Measurements from ENCODE around the gene KMT2C. TPM values are rescaled to one million over a fixed set of nuclear protein-coding genes. Genes with fewer than 3 reads are reported as not detected.
"Not testable (repeated sequence)": the region's sequence is repeated elsewhere in the genome, so short reads cannot be mapped to it uniquely, and the experiment has no call there.

KMT2C gene
- total RNA-seq, 2 experiments from 2014 or later = 95.5 to 102 TPM

- POLR2A ChIA-PET = no interaction called here
- Mint-ChIP-seq H3K27me3 (no peaks in the 10 kb centered on the region), H3K27ac (no peak overlapping the region), H3K9me3 (no peaks in the 10 kb centered on the region), H3K4me3 (no peak overlapping the region), H3K36me3 (peaks cover 30% of the 10 kb centered on the region), H3K4me1 (peaks cover 5% of the 10 kb centered on the region)
- DNase-seq (no peak), ATAC-seq (ENCODE audit: low read depth) (no peak)
These were observed 106.3 kb downstream of the KMT2C start for GRCh38 chr7:152329469-152329868.

- Mint-ChIP-seq H3K4me3 (no peak overlapping the region), H3K4me1 (peaks cover 1% of the 10 kb centered on the region), H3K27ac (no peak overlapping the region), H3K9me3 (no peaks in the 10 kb centered on the region), H3K27me3 (no peaks in the 10 kb centered on the region), H3K36me3 (peaks cover 37% of the 10 kb centered on the region)
- DNase-seq = no peak
- POLR2A ChIA-PET = no interaction called here
- no peak for ATAC-seq (ENCODE audit: low read depth)
These were observed 107.6 kb downstream of the KMT2C start for GRCh38 chr7:152328234-152328633.

GRCh38 chr7:152315845-152316244, 120.0 kb downstream of the KMT2C start:
- Mint-ChIP-seq H3K9me3 (peaks cover 3% of the 10 kb centered on the region), H3K27me3 (no peaks in the 10 kb centered on the region), H3K4me3 (no peak overlapping the region), H3K4me1 (peaks cover 4% of the 10 kb centered on the region), H3K27ac (no peak overlapping the region), H3K36me3 (peaks cover 31% of the 10 kb centered on the region)
- DNase-seq (no peak), ATAC-seq (ENCODE audit: low read depth) (no peak)
- POLR2A ChIA-PET = no interaction called here

GRCh38 chr7:152313831-152314604, 121.8 kb downstream of the KMT2C start:
- peaks cover 4% of the 10 kb centered on the region for H3K4me1 Mint-ChIP-seq
- no peak overlapping the region for H3K4me3 Mint-ChIP-seq
- no peaks in the 10 kb centered on the region for H3K27me3 Mint-ChIP-seq
- H3K36me3 Mint-ChIP-seq = peaks cover 28% of the 10 kb centered on the region
- POLR2A ChIA-PET = no interaction called here
- no peak overlapping the region for H3K27ac Mint-ChIP-seq
- no peak for ATAC-seq (ENCODE audit: low read depth)
- no peak for DNase-seq
- no peaks in the 10 kb centered on the region for H3K9me3 Mint-ChIP-seq

- DNase-seq (no peak), ATAC-seq (ENCODE audit: low read depth) (no peak)
- Mint-ChIP-seq H3K36me3 (peaks cover 29% of the 10 kb centered on the region), H3K4me3 (no peak overlapping the region), H3K4me1 (peaks cover 4% of the 10 kb centered on the region), H3K27ac (no peak overlapping the region), H3K9me3 (no peaks in the 10 kb centered on the region), H3K27me3 (no peaks in the 10 kb centered on the region)
- POLR2A ChIA-PET = no interaction called here
These were observed 122.6 kb downstream of the KMT2C start for GRCh38 chr7:152313217-152313616.

GRCh38 chr7:152312316-152312715, 123.5 kb downstream of the KMT2C start:
- POLR2A ChIA-PET = no interaction called here
- no peaks in the 10 kb centered on the region for H3K9me3 Mint-ChIP-seq
- DNase-seq (no peak), ATAC-seq (ENCODE audit: low read depth) (no peak)
- no peaks in the 10 kb centered on the region for H3K27me3 Mint-ChIP-seq
- H3K4me1 Mint-ChIP-seq = peaks cover 4% of the 10 kb centered on the region
- no peak overlapping the region for H3K27ac Mint-ChIP-seq
- no peak overlapping the region for H3K4me3 Mint-ChIP-seq
- H3K36me3 Mint-ChIP-seq = peaks cover 32% of the 10 kb centered on the region

- ATAC-seq (ENCODE audit: low read depth) = no peak
- Mint-ChIP-seq H3K4me3 (no peak overlapping the region), H3K27ac (no peak overlapping the region), H3K27me3 (no peaks in the 10 kb centered on the region), H3K4me1 (peaks cover 6% of the 10 kb centered on the region), H3K9me3 (no peaks in the 10 kb centered on the region), H3K36me3 (peaks cover 46% of the 10 kb centered on the region)
- POLR2A ChIA-PET = no interaction called here
- DNase-seq = no peak
These were observed 127.9 kb downstream of the KMT2C start for GRCh38 chr7:152307902-152308301.

- DNase-seq; H3K27ac Mint-ChIP-seq; H3K27me3 Mint-ChIP-seq; H3K4me1 Mint-ChIP-seq; ATAC-seq (ENCODE audit: low read depth); H3K4me3 Mint-ChIP-seq; POLR2A ChIA-PET: not testable (repeated sequence)
- Mint-ChIP-seq H3K9me3 (peaks cover 11% of the 10 kb centered on the region), H3K36me3 (peaks cover 51% of the 10 kb centered on the region)
These were observed 136.2 kb downstream of the KMT2C start for GRCh38 chr7:152299542-152300143.

GRCh38 chr7:152292897-152293296, 142.9 kb downstream of the KMT2C start:
- H3K9me3 Mint-ChIP-seq = peaks cover 11% of the 10 kb centered on the region
- no peak overlapping the region for H3K4me3 Mint-ChIP-seq
- DNase-seq = no peak
- H3K27me3 Mint-ChIP-seq = no peaks in the 10 kb centered on the region
- POLR2A ChIA-PET = no interaction called here
- H3K4me1 Mint-ChIP-seq = peaks cover 1% of the 10 kb centered on the region
- ATAC-seq (ENCODE audit: low read depth) = no peak
- peaks cover 46% of the 10 kb centered on the region for H3K36me3 Mint-ChIP-seq
- H3K27ac Mint-ChIP-seq = no peak overlapping the region

GRCh38 chr7:152286972-152287371, 148.8 kb downstream of the KMT2C start:
- H3K27me3 Mint-ChIP-seq; H3K9me3 Mint-ChIP-seq; POLR2A ChIA-PET; ATAC-seq (ENCODE audit: low read depth); H3K4me1 Mint-ChIP-seq; H3K4me3 Mint-ChIP-seq; DNase-seq; H3K27ac Mint-ChIP-seq: not testable (repeated sequence)
- peaks cover 19% of the 10 kb centered on the region for H3K36me3 Mint-ChIP-seq

- POLR2A ChIA-PET; H3K27me3 Mint-ChIP-seq; H3K9me3 Mint-ChIP-seq; DNase-seq; H3K4me1 Mint-ChIP-seq; ATAC-seq (ENCODE audit: low read depth); H3K4me3 Mint-ChIP-seq; H3K27ac Mint-ChIP-seq: not testable (repeated sequence)
- peaks cover 19% of the 10 kb centered on the region for H3K36me3 Mint-ChIP-seq
These were observed 149.6 kb downstream of the KMT2C start for GRCh38 chr7:152286219-152286618.

- H3K9me3 Mint-ChIP-seq; H3K27me3 Mint-ChIP-seq; H3K4me3 Mint-ChIP-seq; POLR2A ChIA-PET; DNase-seq; H3K27ac Mint-ChIP-seq; ATAC-seq (ENCODE audit: low read depth); H3K4me1 Mint-ChIP-seq: not testable (repeated sequence)
- H3K36me3 Mint-ChIP-seq = peaks cover 17% of the 10 kb centered on the region
These were observed 150.8 kb downstream of the KMT2C start for GRCh38 chr7:152284998-152285397.

- ATAC-seq (ENCODE audit: low read depth); POLR2A ChIA-PET; H3K27ac Mint-ChIP-seq; H3K4me1 Mint-ChIP-seq; H3K27me3 Mint-ChIP-seq; DNase-seq; H3K4me3 Mint-ChIP-seq; H3K9me3 Mint-ChIP-seq: not testable (repeated sequence)
- H3K36me3 Mint-ChIP-seq = peaks cover 11% of the 10 kb centered on the region
These were observed 158.1 kb downstream of the KMT2C start for GRCh38 chr7:152277687-152278086.

GRCh38 chr7:152270427-152270826, 165.4 kb downstream of the KMT2C start:
- ATAC-seq (ENCODE audit: low read depth); H3K27ac Mint-ChIP-seq; H3K27me3 Mint-ChIP-seq; DNase-seq; H3K4me3 Mint-ChIP-seq; POLR2A ChIA-PET; H3K9me3 Mint-ChIP-seq; H3K4me1 Mint-ChIP-seq: not testable (repeated sequence)
- peaks cover 15% of the 10 kb centered on the region for H3K36me3 Mint-ChIP-seq
